IMR-90 (cell line): Measurements from ENCODE around the gene TES. TPM values are rescaled to one million over a fixed set of nuclear protein-coding genes. Genes with fewer than 3 reads are reported as not detected.
A peak's percentile ranks its signal among the peaks of the same experiment; 100 is the strongest.

Experiments
- ATAC-seq: fragments of 200-7000 bp; cut with Tn5 transposase; 2 replicates; pipeline ENCODE4 v1.9.1; 2020; ENCODE audit warnings: low read depth, mild to moderate bottlenecking, moderate library complexity
- BruUV-seq: library from RNA; stranded (reverse); fragments of 400-500 nt; replicated peaks from 2 replicates; lab custom pipeline; 2021; lab: Mats Ljungman, UMichigan
- CTCF ChIA-PET: fragments of 300-600 bp; formaldehyde crosslinking; extraction: SDS; loops from one replicate; lab custom pipeline; 2021; ENCODE audit warnings: antibody characterized with exemption; lab: Yijun Ruan, JAX
- POLR2A ChIA-PET: fragments of 300-600 bp; sonication (Branson Sonifier 250); formaldehyde crosslinking; loops from one replicate; lab custom pipeline; 2022; ENCODE audit warnings: antibody characterized with exemption; ENCODE audit not compliant: unreplicated experiment; lab: Charles Lee
- DNase-seq: peaks from one replicate; pipeline ENCODE4 v3.0.0; 2013
- H2AFZ ChIP-seq: replicated peaks from 2 replicates; pipeline ENCODE3; 2013; ENCODE audit warnings: low read length, mild to moderate bottlenecking; ENCODE audit not compliant: poor library complexity
- H2AK5ac ChIP-seq: 2 replicates; pipeline ENCODE4 v1.6.1; 2013; ENCODE audit warnings: low read depth, low read length, inconsistent platforms
- H2AK9ac ChIP-seq: replicated peaks from 2 replicates; pipeline ENCODE3; 2013; ENCODE audit warnings: mild to moderate bottlenecking, low read depth, low read length, moderate library complexity; ENCODE audit not compliant: poor library complexity
- H2BK120ac ChIP-seq: 2 replicates; pipeline ENCODE4 v1.6.1; 2013; ENCODE audit warnings: low read depth, low read length, inconsistent platforms
- H2BK15ac ChIP-seq: 3 replicates; pipeline ENCODE4 v1.6.1; 2013; ENCODE audit warnings: low read depth, low read length, inconsistent platforms
- H2BK20ac ChIP-seq: 2 replicates; pipeline ENCODE4 v1.6.1; 2013; ENCODE audit warnings: low read depth, mild to moderate bottlenecking, inconsistent platforms, low read length, moderate library complexity
- H2BK5ac ChIP-seq: 2 replicates; pipeline ENCODE4 v1.6.1; 2013; ENCODE audit warnings: mild to moderate bottlenecking, low read depth, low read length, inconsistent platforms; ENCODE audit not compliant: poor library complexity, severe bottlenecking
- H3K14ac ChIP-seq: replicated peaks from 2 replicates; pipeline ENCODE4 v1.6.1; 2013; ENCODE audit warnings: low read depth, low read length, inconsistent platforms
- H3K18ac ChIP-seq: 2 replicates; pipeline ENCODE4 v1.6.1; 2013; ENCODE audit warnings: low read depth, low read length, control low read depth
- H3K23ac ChIP-seq: 2 replicates; pipeline ENCODE4 v1.6.1; 2013; ENCODE audit warnings: low read depth, low read length, inconsistent platforms
- H3K27ac ChIP-seq: 2 replicates; pipeline ENCODE4 v1.5.1; 2013; ENCODE audit warnings: mild to moderate bottlenecking, control low read depth, low read length; ENCODE audit not compliant: insufficient read depth
- H3K27me3 ChIP-seq: 2 replicates; pipeline ENCODE4 v1.6.1; 2013; ENCODE audit warnings: low read length; ENCODE audit not compliant: control insufficient read depth, insufficient read depth
- H3K36me3 ChIP-seq: 2 replicates; pipeline ENCODE4 v1.6.1; 2013; ENCODE audit warnings: low read length, mixed read lengths; ENCODE audit not compliant: control insufficient read depth, insufficient read depth
- H3K4ac ChIP-seq: 2 replicates; pipeline ENCODE4 v1.6.1; 2013; ENCODE audit warnings: low read depth, low read length, inconsistent platforms
- H3K4me1 ChIP-seq: 2 replicates; pipeline ENCODE4 v1.6.1; 2013; ENCODE audit warnings: low read length, mixed read lengths; ENCODE audit not compliant: control insufficient read depth, insufficient read depth
- H3K4me2 ChIP-seq: 2 replicates; pipeline ENCODE4 v1.6.1; 2013; ENCODE audit warnings: low read depth, mild to moderate bottlenecking, control low read depth, low read length, moderate library complexity
- H3K4me3 ChIP-seq: 2 replicates; pipeline ENCODE4 v1.5.1; 2013; ENCODE audit warnings: low read depth, mild to moderate bottlenecking, control low read depth, low read length, moderate library complexity; ENCODE audit not compliant: insufficient read depth
- H3K56ac ChIP-seq: 2 replicates; pipeline ENCODE4 v1.6.1; 2013; ENCODE audit warnings: low read length, inconsistent platforms; ENCODE audit not compliant: insufficient read depth; ENCODE audit errors: extremely low read depth
- H3K79me1 ChIP-seq, 2 experiments: 2 replicates each; pipeline ENCODE4 v1.6.1; 2013; ENCODE audit warnings: low read length in 2 of 2, inconsistent platforms in 1 of 2, low read depth in 1 of 2
- H3K9ac ChIP-seq: 2 replicates; pipeline ENCODE4 v1.6.1; 2013; ENCODE audit warnings: low read depth, low read length, control low read depth
- H3K9me1 ChIP-seq: 2 replicates; pipeline ENCODE4 v1.6.1; 2013; ENCODE audit warnings: low read length, inconsistent platforms; ENCODE audit not compliant: insufficient read depth
- H3K9me3 ChIP-seq: 2 replicates; pipeline ENCODE4 v1.6.1; 2013; ENCODE audit warnings: low read length; ENCODE audit not compliant: control insufficient read depth, insufficient read depth
- H4K20me1 ChIP-seq: 2 replicates; pipeline ENCODE4 v1.6.1; 2013; ENCODE audit warnings: low read length, inconsistent platforms; ENCODE audit not compliant: insufficient read depth
- H4K5ac ChIP-seq: 2 replicates; pipeline ENCODE4 v1.6.1; 2013; ENCODE audit warnings: mild to moderate bottlenecking, low read depth, low read length, control low read depth
- H4K8ac ChIP-seq, 2 experiments: 2 replicates each; pipeline ENCODE4 v1.6.1; 2013; ENCODE audit warnings: low read depth in 2 of 2, low read length in 2 of 2, control low read depth in 1 of 2, inconsistent platforms in 1 of 2
- H4K91ac ChIP-seq: 2 replicates; pipeline ENCODE4 v1.6.1; 2013; ENCODE audit warnings: low read depth, low read length, inconsistent platforms; ENCODE audit not compliant: insufficient read depth
- BHLHE40 ChIP-seq: fragments of 150-350 bp; IDR thresholded peaks from 2 replicates; pipeline ENCODE4 v1.6.1; 2016; ENCODE audit warnings: mild to moderate bottlenecking, low read depth, low read length
- CEBPB ChIP-seq: IDR thresholded peaks from 2 replicates; pipeline ENCODE4 v1.6.1; 2012; ENCODE audit warnings: low read depth, low read length, improper control_type of control experiment
- CHD1 ChIP-seq: IDR thresholded peaks from 2 replicates; pipeline ENCODE4 v1.6.1; 2012; ENCODE audit warnings: low read depth, low read length, improper control_type of control experiment
- CTCF ChIP-seq: conservative IDR thresholded peaks from 2 replicates; pipeline ENCODE4 v1.5.1; 2012; ENCODE audit warnings: mild to moderate bottlenecking, low read depth, low read length, improper control_type of control experiment
- MAFK ChIP-seq: IDR thresholded peaks from 2 replicates; pipeline ENCODE4 v1.6.1; 2012; ENCODE audit warnings: low read depth, low read length, improper control_type of control experiment
- MAZ ChIP-seq: IDR thresholded peaks from 2 replicates; pipeline ENCODE4 v1.6.1; 2012; ENCODE audit warnings: low read depth, mild to moderate bottlenecking, low read length, improper control_type of control experiment, moderate library complexity, borderline replicate concordance
- NFE2L2 ChIP-seq: fragments of 150-350 bp; IDR thresholded peaks from 2 replicates; pipeline ENCODE4 v1.6.1; 2016; ENCODE audit warnings: low read depth, mild to moderate bottlenecking, low read length
- POLR2A ChIP-seq: IDR thresholded peaks from 2 replicates; pipeline ENCODE4 v1.6.1; 2012; ENCODE audit warnings: mild to moderate bottlenecking, low read depth, low read length
- RCOR1 ChIP-seq: IDR thresholded peaks from 2 replicates; pipeline ENCODE4 v1.6.1; 2012; ENCODE audit warnings: mild to moderate bottlenecking, low read length, improper control_type of control experiment; ENCODE audit not compliant: insufficient replicate concordance
- RFX5 ChIP-seq: IDR thresholded peaks from 2 replicates; pipeline ENCODE4 v1.8.0; 2012; ENCODE audit warnings: low read depth, mild to moderate bottlenecking, low read length, moderate library complexity
- SMC3 ChIP-seq: fragments of 150-350 bp; IDR thresholded peaks from 2 replicates; pipeline ENCODE4 v1.6.1; 2016; ENCODE audit warnings: low read depth, mild to moderate bottlenecking, antibody characterized with exemption, low read length, moderate library complexity
- USF2 ChIP-seq: fragments of 150-350 bp; IDR thresholded peaks from 2 replicates; pipeline ENCODE4 v1.6.1; 2017; ENCODE audit warnings: mild to moderate bottlenecking, antibody characterized with exemption, low read length, low read depth
- WGBS, 2 experiments: methylation state at CpG; one replicate each; pipeline versions ENCODE4 v1.1.5 to v1.1.7; 2013; ENCODE audit warnings: missing lambda C conversion rate in 2 of 2; ENCODE audit not compliant: insufficient read length in 1 of 2; ENCODE audit errors: extremely low coverage in 2 of 2; 5-methylcytosine and 5-hydroxymethylcytosine counted together
- dilution Hi-C: fragments of 300-500 bp; cut with HindIII; formaldehyde crosslinking; loops from one replicate; pipeline ENCODE4 v1.14.3; 2018; ENCODE audit warnings: low sequenced_read_pairs; ENCODE audit not compliant: unreplicated experiment
- in situ Hi-C: fragments of 300-500 bp; cut with MboI; formaldehyde crosslinking; loops from 3 replicates; pipeline ENCODE4 v1.14.3; 2019; ENCODE audit warnings: low sequenced_read_pairs, inconsistent platforms, mixed read lengths
- intact Hi-C: fragments of 100-400 bp; cut with micrococcal nuclease; formaldehyde crosslinking; loops from 2 replicates; pipeline ENCODE4 v1.10.0; 2022
- polyA plus RNA-seq, 3 experiments: library from polyadenylated mRNA; depleted of rRNA; stranded (reverse); fragments of >200 nt; gene quantifications; 2 replicates each; pipeline ENCODE4 v1.2.3, GENCODE V29; 2012; ENCODE audit warnings: low replicate concordance in 1 of 3
- total RNA-seq: library from RNA; depleted of rRNA; stranded (reverse); fragments of >200 nt; gene quantifications from 2 replicates; pipeline ENCODE4 v1.2.3, GENCODE V29; 2012

Gene TES
- total and polyA plus RNA-seq, 2 of the 4 experiments (the other 2 are of a cell fraction) = 54.0 to 83.3 TPM

GRCh38 chr7:116231543-116231942 is 21.2 kb downstream of the TES start:
- H3K4ac ChIP-seq = peak overlapping the region; percentile 51
- H2BK120ac ChIP-seq = peak overlapping the region; percentile 55
- TF ChIP-seq MAFK (no peak), SMC3 (no peak), RFX5 (no peak), POLR2A (no peak), RCOR1 (no peak), MAZ (no peak), USF2 (no peak), NFE2L2 (no peak), BHLHE40 (no peak), CHD1 (no peak), CEBPB (no peak), CTCF (no peak)
- 0 out of 2 replicates have a peak overlapping the region, but pooled peaks have one; percentile 24 for H3K14ac ChIP-seq
- dilution Hi-C loops (no loop called here), intact Hi-C loops (loop anchor here (5.0 kb wide), 1 partner anchor 1021 kb away; no protein-coding TSS in a partner anchor), in situ Hi-C loops (no loop called here)
- no peaks in the 10 kb centered on the region for H3K27me3 ChIP-seq
- H2AK9ac ChIP-seq = no peak overlapping the region
- H4K20me1 ChIP-seq = no peaks in the 10 kb centered on the region
- peak overlapping the region; percentile 34; the same call in 1 of the 2 replicates for H4K91ac ChIP-seq
- H3K23ac ChIP-seq = no peak overlapping the region; the same call in 1 of the 2 replicates
- ATAC-seq = no peak
- POLR2A ChIA-PET = no interaction called here
- no peak for DNase-seq
- no TSS peak for BruUV-seq
- H3K4me3 ChIP-seq = no peak overlapping the region
- H3K4me2 ChIP-seq = no peak overlapping the region
- H3K79me1 ChIP-seq = peaks cover 13 to 42% of the 10 kb centered on the region in 2 experiments
- CTCF ChIA-PET = interaction anchor here (1.0 to 4.2 kb wide), 5 partner anchors 29 to 295 kb away, joined by 3 to 28 read pairs (median 4); no protein-coding TSS in a partner anchor
- H3K9me1 ChIP-seq = peaks cover 8% of the 10 kb centered on the region
- H3K9me3 ChIP-seq = no peaks in the 10 kb centered on the region
- 0 out of 3 replicates have a peak overlapping the region, but pooled peaks have one; percentile 19 for H2BK15ac ChIP-seq
- no peak overlapping the region for H3K56ac ChIP-seq
- H3K36me3 ChIP-seq = no peaks in the 10 kb centered on the region
- H3K9ac ChIP-seq = no peak overlapping the region
- peak overlapping the region; percentile 92 for H3K18ac ChIP-seq
- H4K8ac ChIP-seq = peak overlapping the region; percentile 19 to 61; a peak in 2 of 4 replicates
- no CpG with 5 or more reads among the region's 2 CpGs for WGBS, 2 experiments
- peak overlapping the region; percentile 66 for H2BK5ac ChIP-seq
- H2BK20ac ChIP-seq = peak overlapping the region; percentile 33; the same call in 1 of the 2 replicates
- H4K5ac ChIP-seq = peak overlapping the region; percentile 79
- peak overlapping the region; percentile 64; the same call in 1 of the 2 replicates for H3K27ac ChIP-seq
- H2AFZ ChIP-seq = no peak overlapping the region
- peaks cover 26% of the 10 kb centered on the region for H3K4me1 ChIP-seq
- H2AK5ac ChIP-seq = no peak overlapping the region
